ENCODE data around the gene CROCC2.

CROCC2 gene

GRCh38 chr2:240905176-240905781 is 857 bp upstream of the CROCC2 start:
- no peak for DNase-seq (ENCODE audit: low read depth, low spot score)

DNA sequence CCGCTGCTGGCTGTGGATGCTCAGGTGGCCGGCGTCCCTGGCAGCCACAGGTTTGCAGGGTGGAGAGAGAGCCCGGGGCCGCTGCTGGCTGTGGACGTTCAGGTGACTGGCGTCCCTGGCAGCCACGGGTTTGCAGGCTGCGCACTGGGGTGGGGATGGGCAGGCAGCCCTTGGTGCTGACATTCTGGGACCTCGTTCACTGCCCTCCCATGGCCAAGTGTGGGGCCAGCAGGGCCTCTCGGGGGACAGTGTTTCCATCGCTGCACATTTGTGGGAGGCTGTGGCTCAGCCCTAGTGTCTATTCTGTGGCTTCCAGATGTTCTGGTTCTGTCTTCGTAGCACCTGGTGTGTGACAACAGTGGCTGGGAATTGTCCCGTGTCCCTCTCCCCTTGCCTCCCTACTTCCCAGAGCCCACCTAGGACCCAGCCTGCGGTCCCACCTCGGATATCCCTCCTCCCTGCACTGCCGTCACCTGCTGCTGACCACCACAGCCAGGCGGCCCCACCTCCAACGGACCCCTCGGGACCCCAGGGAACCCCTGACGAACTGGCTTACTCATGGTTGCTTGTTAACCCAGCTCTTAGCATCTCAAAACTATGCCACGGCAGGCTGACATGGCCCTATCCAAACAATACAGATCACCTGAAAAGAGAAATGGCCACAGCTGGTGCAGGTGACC is 915 bp downstream of the CROCC2 start:
- no peak for DNase-seq (ENCODE audit: low read depth, low spot score)

DNA sequence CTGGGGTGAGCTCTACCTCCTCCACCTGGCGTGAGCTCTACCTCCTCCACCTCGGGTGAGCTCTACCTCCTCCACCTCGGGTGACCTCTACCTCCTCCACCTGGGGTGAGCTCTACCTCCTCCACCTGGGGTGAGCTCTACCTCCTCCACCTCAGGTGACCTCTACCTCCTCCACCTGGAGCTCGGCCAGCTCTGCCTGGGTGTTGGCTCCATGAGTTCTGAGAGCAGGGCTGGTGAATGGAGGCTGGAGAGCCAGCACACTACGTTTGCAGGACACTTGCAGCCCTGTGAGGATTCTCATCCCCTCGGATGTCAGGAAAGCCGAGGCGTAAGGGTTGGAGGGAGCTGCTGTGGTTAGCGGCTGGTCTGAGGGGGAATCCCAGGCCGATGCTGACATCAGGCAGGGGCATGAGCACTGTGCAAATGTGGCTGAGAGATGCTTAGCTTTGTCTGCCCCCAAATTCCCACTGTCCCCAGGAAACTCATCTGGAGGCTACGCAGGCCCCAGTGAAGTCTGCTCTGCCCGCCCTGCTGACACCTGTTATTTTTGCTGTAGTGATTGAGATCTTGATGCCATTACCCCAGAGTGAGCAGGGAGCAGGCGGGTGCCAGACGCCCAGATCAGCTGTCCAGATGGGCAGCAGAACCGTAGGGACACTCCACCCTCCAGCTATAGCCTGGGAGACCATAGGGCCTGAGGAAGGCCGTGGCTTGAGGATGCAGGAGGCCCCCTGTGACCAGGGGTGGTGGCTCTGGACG is 3.3 kb downstream of the CROCC2 start:
- DNase-seq (ENCODE audit: low read depth, low spot score), result no peak

- no peak for DNase-seq (ENCODE audit: low read depth, low spot score)
These were observed 5.6 kb downstream of the CROCC2 start for GRCh38 chr2:240911641-240912265.

GRCh38 chr2:240912878-240913809 is 7.0 kb downstream of the CROCC2 start:
- no peak for DNase-seq (ENCODE audit: low read depth, low spot score)

GRCh38 chr2:240913810-240914644 is 7.9 kb downstream of the CROCC2 start:
- peak; percentile 23 for DNase-seq (ENCODE audit: low read depth, low spot score)

DNA sequence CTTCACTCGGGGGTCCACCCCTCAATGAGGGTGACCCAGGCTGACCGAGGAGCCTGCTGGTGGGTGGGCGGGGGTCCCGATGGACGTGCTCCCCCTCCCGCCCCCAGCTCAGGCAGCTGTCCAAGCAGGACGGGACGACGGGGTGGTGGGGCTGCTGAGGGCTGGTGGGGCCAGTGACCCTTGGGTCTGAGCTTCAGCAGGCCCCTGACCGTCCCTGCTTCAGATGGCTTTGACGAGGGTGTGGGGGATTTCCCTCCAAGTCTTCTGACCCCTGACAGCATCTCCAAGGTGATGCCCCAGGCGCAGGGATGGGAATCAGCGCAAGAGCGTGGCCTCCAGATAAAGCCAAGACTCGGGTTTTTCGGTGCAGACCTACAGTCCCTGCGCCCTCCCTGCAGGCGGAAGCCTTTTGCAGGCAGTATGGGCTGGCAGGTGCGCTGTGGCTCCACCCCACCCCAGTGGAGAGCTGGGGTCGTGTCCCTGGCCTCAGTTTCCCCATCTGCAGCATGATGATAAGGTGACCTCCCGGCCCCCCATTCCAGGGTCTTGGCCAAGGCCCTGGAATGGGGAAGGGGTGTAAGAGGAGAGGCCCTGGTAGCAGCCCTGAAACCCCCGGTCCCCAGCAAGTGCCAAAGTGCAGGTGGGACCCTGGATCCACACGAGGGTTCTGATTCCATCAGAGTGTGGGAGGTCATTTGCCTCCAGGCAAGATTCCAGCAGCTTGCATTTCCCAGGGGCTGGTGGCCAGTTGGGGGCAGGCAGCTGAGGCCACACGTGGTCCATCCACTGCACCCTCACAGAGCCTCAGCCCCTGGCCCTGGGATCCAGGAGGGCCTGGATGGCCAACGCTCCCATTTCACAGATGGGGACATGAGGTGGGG is 8.7 kb downstream of the CROCC2 start:
- DNase-seq (ENCODE audit: low read depth, low spot score), result no peak

DNA sequence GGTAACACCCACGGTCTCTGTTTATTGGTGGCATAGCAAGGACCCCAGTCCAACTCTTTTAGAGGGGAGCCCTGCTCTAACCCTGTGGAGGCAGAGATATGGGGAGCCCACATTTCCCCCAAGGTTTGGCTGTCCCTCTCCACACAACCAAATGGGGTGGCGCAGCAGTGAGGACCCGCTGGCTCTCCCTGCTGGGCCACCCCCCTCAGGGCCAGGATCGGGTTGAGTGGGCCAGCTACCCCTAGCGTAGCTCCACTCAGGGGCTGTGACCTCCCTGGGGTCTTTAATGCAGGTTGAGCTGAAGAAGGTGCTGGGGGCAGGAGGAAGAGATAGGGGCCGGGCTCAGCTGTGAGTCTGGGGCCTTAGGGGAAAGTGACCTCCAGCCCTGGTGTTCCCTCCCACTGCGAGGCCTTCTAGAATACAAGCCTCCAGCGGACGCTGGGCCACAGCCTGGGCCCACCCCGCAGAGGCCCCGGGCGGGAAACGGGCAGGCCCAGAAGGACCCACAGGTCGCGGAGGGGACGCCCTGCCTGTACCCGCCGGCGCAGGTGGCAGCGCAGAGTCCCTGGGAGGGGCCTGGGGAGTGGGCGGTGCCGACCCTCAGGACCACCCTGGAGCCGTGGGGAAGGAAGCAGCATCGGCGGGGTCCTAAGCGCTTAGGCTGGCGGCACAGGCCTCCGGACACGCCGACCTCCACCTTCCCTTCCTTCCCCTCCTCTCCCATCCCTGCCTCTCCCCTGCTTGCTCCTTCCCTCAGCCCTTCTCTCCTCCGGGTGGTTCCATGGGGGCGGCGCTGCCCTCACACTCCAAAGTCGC is 9.6 kb downstream of the CROCC2 start:
- DNase-seq (ENCODE audit: low read depth, low spot score), result no peak

- no peak for DNase-seq (ENCODE audit: low read depth, low spot score)
These were observed 10.5 kb downstream of the CROCC2 start for GRCh38 chr2:240916571-240917008.

- DNase-seq (ENCODE audit: low read depth, low spot score), result no peak
These were observed 11.0 kb downstream of the CROCC2 start for GRCh38 chr2:240917009-240917683.

- no peak for DNase-seq (ENCODE audit: low read depth, low spot score)
These were observed 11.6 kb downstream of the CROCC2 start for GRCh38 chr2:240917684-240918257.

GRCh38 chr2:240918258-240919091 is 12.3 kb downstream of the CROCC2 start:
- no peak for DNase-seq (ENCODE audit: low read depth, low spot score)

GRCh38 chr2:240919161-240919781 is 13.1 kb downstream of the CROCC2 start:
- no peak for DNase-seq (ENCODE audit: low read depth, low spot score)

DNA sequence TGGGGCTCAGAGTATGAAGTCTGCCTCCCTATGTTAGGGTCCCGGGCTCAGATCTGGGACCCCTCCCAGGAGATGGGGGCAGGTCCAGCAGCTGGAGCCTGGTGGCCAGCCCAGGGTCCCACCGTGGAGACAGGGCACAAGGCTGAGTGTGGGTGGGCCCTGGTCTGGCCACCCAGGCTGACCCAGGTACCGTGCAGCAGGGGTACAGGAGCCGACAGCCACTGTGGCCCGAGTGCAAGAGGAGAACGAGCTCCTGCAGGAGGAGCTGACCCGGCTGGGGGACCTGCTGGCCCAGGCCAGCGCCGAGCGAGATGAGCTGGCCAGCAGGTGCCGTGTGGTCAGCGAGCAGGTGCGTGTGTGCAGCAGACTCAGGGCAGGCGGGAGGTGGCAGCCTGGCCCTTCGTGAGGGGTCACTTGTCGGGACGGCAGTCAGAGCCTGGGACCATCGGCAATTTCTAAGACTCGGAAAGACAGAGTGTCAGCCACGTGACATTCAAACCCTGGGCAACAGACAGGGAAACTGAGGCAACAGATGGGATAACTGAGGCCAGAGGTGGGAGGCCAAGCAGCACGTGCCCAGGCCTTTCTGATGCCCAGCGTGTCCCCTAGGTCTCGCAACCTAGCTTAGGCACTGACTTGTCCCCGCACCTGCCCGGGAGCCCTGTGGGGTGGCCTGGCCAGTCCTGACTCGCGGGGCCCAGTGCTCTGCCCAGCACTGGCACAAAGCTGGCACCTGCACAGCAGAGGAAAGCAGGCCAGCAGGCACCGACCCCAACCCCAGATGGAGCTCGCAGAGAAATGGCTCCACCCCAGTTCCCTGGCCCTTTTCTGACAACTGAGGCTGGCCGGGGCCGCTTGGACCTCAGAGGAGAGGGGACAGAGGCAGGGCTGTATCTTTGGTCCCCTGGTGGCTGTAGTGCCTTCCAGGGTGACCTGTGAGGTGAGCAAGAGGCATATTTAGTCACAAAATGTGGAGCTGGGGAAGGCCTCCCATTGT is 13.9 kb downstream of the CROCC2 start:
- DNase-seq (ENCODE audit: low read depth, low spot score), result no peak

GRCh38 chr2:240920783-240921231 is 14.7 kb downstream of the CROCC2 start:
- DNase-seq (ENCODE audit: low read depth, low spot score), result no peak
